Measurements from ENCODE around the gene LTA4H.
A peak's percentile ranks its signal among the peaks of the same experiment; 100 is the strongest.

LTA4H gene

GRCh38 chr12:96056646-96057455 lies 21.5 kb upstream of the LTA4H start:
- no peak for DNase-seq

- no peak for DNase-seq
Measured at GRCh38 chr12:96054244-96054610, 18.8 kb upstream of the LTA4H start.

- DNase-seq = no peak
Measured at GRCh38 chr12:96053476-96054243, 18.3 kb upstream of the LTA4H start.

GRCh38 chr12:96051756-96052485 lies 16.5 kb upstream of the LTA4H start:
- DNase-seq = no peak

- no peak for DNase-seq
Measured at GRCh38 chr12:96050139-96050538, 14.8 kb upstream of the LTA4H start.

GRCh38 chr12:96049101-96049500 lies 13.7 kb upstream of the LTA4H start:
- no peak for DNase-seq

GRCh38 chr12:96048393-96048969 lies 13.1 kb upstream of the LTA4H start:
- no peak for DNase-seq

GRCh38 chr12:96047229-96048211 lies 12.1 kb upstream of the LTA4H start:
- DNase-seq = no peak

GRCh38 chr12:96046543-96047228 lies 11.3 kb upstream of the LTA4H start:
- no peak for DNase-seq

GRCh38 chr12:96045566-96045965 lies 10.2 kb upstream of the LTA4H start:
- no peak for DNase-seq

- DNase-seq = no peak
Measured at GRCh38 chr12:96044943-96045290, 9.5 kb upstream of the LTA4H start.

GRCh38 chr12:96044017-96044942 lies 8.9 kb upstream of the LTA4H start:
- DNase-seq = no peak

GRCh38 chr12:96041181-96041580 lies 5.8 kb upstream of the LTA4H start:
- DNase-seq = no peak

- DNase-seq = no peak
Measured at GRCh38 chr12:96040305-96041133, 5.1 kb upstream of the LTA4H start.

GRCh38 chr12:96039516-96039915 lies 4.1 kb upstream of the LTA4H start:
- no peak for DNase-seq

- DNase-seq = no peak
Measured at GRCh38 chr12:96036765-96037455, 1.5 kb upstream of the LTA4H start.

GRCh38 chr12:96034621-96035282 lies 635 bp downstream of the LTA4H start:
- peak; percentile 50 for DNase-seq

Data from right forelimb (tissue), 1 donor.